ENCODE data around the gene ARHGAP12.
"Not testable (repeated sequence)": the region's sequence is repeated elsewhere in the genome, so short reads cannot be mapped to it uniquely, and the experiment has no call there.

Gene ARHGAP12

GRCh38 chr10:31816318-31816717 lies 112.3 kb downstream of the ARHGAP12 start:
- DNase-seq, result no peak

- peak in 1 of 2 experiments; percentile 53 for DNase-seq
Measured at GRCh38 chr10:31808258-31809218, 120.1 kb downstream of the ARHGAP12 start.

- DNase-seq, result no peak
Measured at GRCh38 chr10:31804352-31804810, 124.2 kb downstream of the ARHGAP12 start.

GRCh38 chr10:31803606-31804351 lies 124.9 kb downstream of the ARHGAP12 start:
- DNase-seq, result no peak

- no peak for DNase-seq
Measured at GRCh38 chr10:31799181-31799580, 129.4 kb downstream of the ARHGAP12 start.

GRCh38 chr10:31792745-31793144 lies 135.9 kb downstream of the ARHGAP12 start:
- no peak for DNase-seq

GRCh38 chr10:31789555-31789954 lies 139.1 kb downstream of the ARHGAP12 start:
- DNase-seq, result no peak

GRCh38 chr10:31782701-31783100 lies 145.9 kb downstream of the ARHGAP12 start:
- no peak for DNase-seq

- DNase-seq, result no peak
Measured at GRCh38 chr10:31780717-31781116, 147.9 kb downstream of the ARHGAP12 start.

GRCh38 chr10:31778627-31779026 lies 150.0 kb downstream of the ARHGAP12 start:
- DNase-seq, result no peak

GRCh38 chr10:31776159-31776558 lies 152.5 kb downstream of the ARHGAP12 start:
- DNase-seq, result no peak

- DNase-seq, result no peak
Measured at GRCh38 chr10:31774928-31775650, 153.5 kb downstream of the ARHGAP12 start.

GRCh38 chr10:31774299-31774900 lies 154.2 kb downstream of the ARHGAP12 start:
- DNase-seq, result no peak

GRCh38 chr10:31773749-31774298 lies 154.8 kb downstream of the ARHGAP12 start:
- no peak for DNase-seq

GRCh38 chr10:31771331-31771831 lies 157.2 kb downstream of the ARHGAP12 start:
- no peak for DNase-seq

GRCh38 chr10:31770307-31770902 lies 158.2 kb downstream of the ARHGAP12 start:
- peak in 1 of 2 experiments; percentile 32 for DNase-seq

- DNase-seq, result peak in 1 of 2 experiments; percentile 20
Measured at GRCh38 chr10:31769564-31769963, 159.1 kb downstream of the ARHGAP12 start.

GRCh38 chr10:31768935-31769334 lies 159.7 kb downstream of the ARHGAP12 start:
- not testable (repeated sequence) for DNase-seq

- DNase-seq, result peak in 1 of 2 experiments; percentile 26
Measured at GRCh38 chr10:31768467-31768866, 160.2 kb downstream of the ARHGAP12 start.

- DNase-seq, result no peak
Measured at GRCh38 chr10:31765541-31765940, 163.1 kb downstream of the ARHGAP12 start.

- DNase-seq, result no peak
Measured at GRCh38 chr10:31762316-31762715, 166.3 kb downstream of the ARHGAP12 start.

All from SW 1271 (cell line).